ENCODE measurements around the gene NLRP7. TPM values are rescaled to one million over a fixed set of nuclear protein-coding genes. Genes with fewer than 3 reads are reported as not detected.
"Not testable (repeated sequence)": the region's sequence is repeated elsewhere in the genome, so short reads cannot be mapped to it uniquely, and the experiment has no call there.

Gene NLRP7
- total and polyA plus RNA-seq, 7 experiments from 2014 or later = not detected

DNA sequence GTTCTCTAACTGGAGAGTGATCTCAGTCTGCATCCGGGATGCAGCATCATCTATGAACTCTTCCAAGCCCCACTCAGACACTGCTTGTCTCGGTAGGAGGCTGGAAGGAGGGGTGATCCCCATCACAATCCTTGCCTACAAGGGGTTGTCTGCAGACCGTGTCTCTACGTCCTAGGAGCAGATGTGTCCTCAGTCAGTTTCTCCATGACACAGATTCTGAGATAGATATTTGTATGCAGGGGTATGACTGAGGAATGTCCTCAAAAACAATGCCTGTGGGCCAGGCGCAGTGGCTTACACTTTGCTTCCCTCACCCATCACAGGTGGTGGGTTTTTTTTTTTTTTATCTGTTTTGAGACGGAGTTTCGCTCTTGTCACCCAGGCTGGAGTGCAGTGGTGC, 40.5 kb downstream of the NLRP7 start:
- ChIA-PET POLR2A (no interaction called here), CTCF (no interaction called here)
- Mint-ChIP-seq H3K4me3 (peak overlapping the region in 1 of 10 donors; percentile 79), H3K27me3 (peaks cover 3 to 17% (median 6%) of the 10 kb centered on the region in 5 donors), H3K36me3 (no peaks in the 10 kb centered on the region), H3K9me3 (peaks cover 0 to 9% (median 3%) of the 10 kb centered on the region in 11 donors), H3K4me1 (peaks cover 0 to 4% (median 0%) of the 10 kb centered on the region in 7 donors), H3K27ac (no peak overlapping the region)
- intact Hi-C loops (cut with micrococcal nuclease) = no loop called here
- no peak overlapping the region for H3K4me3 ChIP-seq (ENCODE audit: low read length)
- no peak overlapping the region for H3K27ac ChIP-seq (ENCODE audit: low read depth, low read length)
- H3K9me3 ChIP-seq (ENCODE audit: control insufficient read depth in 2 of 3, low read length in 3 of 3) = no peaks in the 10 kb centered on the region
- H3K27me3 ChIP-seq (ENCODE audit: control insufficient read depth in 2 of 2, insufficient read depth in 2 of 2, low read length in 2 of 2) = no peaks in the 10 kb centered on the region
- no peak for ATAC-seq
- no peaks in the 10 kb centered on the region for H3K4me1 ChIP-seq (ENCODE audit: control insufficient read depth in 2 of 2, insufficient read depth in 2 of 2, low read length in 2 of 2)
- H3K36me3 ChIP-seq (ENCODE audit: control insufficient read depth in 2 of 3, insufficient read depth in 3 of 3, low read length in 3 of 3) = no peaks in the 10 kb centered on the region
- DNase-seq = no peak

DNA sequence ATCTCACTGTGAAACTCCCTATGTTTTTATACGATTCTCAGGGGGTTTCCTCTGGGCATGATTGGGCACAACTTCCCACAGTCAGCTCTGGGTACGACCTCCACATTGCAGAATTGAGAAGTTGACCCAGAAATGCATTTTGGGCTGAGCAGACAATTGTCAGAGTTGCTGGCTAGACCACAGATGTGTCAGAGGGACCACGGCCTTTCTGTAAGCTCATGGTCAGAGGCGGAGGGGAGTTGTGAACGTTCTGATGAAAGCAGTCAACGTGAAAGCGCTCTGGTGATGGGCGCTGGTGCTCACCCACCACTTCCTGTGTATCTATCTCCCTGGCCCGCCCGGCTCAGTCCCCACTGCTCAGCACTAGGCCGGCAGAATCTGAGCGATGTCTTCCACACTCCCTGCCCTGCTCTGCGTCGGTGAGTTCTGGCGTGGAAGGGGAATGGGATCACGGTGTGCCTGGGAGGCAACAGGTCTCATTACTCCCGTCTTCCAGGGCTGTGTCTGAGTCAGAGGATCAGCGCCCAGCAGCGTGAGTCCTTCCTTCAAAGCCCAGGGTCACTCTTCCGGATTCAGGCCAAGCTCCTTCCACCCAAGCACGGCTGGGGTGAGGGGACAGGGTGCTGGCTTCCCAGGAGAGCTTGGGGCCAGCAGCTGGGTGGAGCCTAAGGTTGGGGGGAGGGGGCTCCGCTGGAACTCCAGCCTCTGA, 41.4 kb downstream of the NLRP7 start, which contains the start of gene NCR1:
TSS of gene NCR1 (plus strand) at position 346 of the 709 bp plus-strand sequence. CDS start at position 386, 40 bp downstream.
- POLR2A ChIA-PET = no interaction called here
- ATAC-seq (peak; percentile 80), DNase-seq (no peak)
- intact Hi-C loops (cut with micrococcal nuclease) = no loop called here
- Mint-ChIP-seq H3K4me3 (peak within 1 kb of the TSS in 1 of 10 donors; percentile 79), H3K36me3 (no peaks in the 10 kb centered on the region), H3K4me1 (peaks cover 0 to 6% (median 0%) of the 10 kb centered on the region in 7 donors), H3K27me3 (peaks cover 3 to 17% (median 6%) of the 10 kb centered on the region in 5 donors), H3K27ac (no peak within 1 kb of the TSS), H3K9me3 (peaks cover 0 to 9% (median 3%) of the 10 kb centered on the region in 11 donors)
- Histone ChIP-seq H3K9me3 (ENCODE audit: control insufficient read depth in 2 of 3, low read length in 3 of 3) (no peaks in the 10 kb centered on the region), H3K4me1 (ENCODE audit: control insufficient read depth in 2 of 2, insufficient read depth in 2 of 2, low read length in 2 of 2) (no peaks in the 10 kb centered on the region), H3K27me3 (ENCODE audit: control insufficient read depth in 2 of 2, insufficient read depth in 2 of 2, low read length in 2 of 2) (no peaks in the 10 kb centered on the region), H3K27ac (ENCODE audit: low read depth, low read length) (no peak within 1 kb of the TSS), H3K4me3 (ENCODE audit: low read length) (no peak within 1 kb of the TSS), H3K36me3 (ENCODE audit: control insufficient read depth in 2 of 3, insufficient read depth in 3 of 3, low read length in 3 of 3) (no peaks in the 10 kb centered on the region)
- CTCF ChIA-PET = no interaction called here

DNA sequence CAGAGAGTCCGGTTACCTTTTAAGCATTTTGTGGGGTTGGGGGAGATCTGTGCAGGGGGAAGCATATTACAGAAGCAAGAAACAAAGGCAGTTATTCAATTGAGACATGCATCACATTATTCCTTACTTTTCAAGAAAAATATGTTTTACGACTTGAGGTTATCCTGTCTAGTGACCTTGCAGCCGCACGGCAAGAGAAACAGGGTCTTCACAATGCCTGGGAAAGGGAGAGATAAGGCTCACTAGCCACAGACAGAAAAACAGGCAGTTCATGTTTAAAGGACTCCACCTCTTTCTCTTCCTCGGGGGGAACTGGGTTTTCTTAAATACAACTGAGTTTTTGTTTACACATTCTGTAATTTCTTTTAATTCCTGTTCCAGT, 41.9 kb downstream of the NLRP7 start:
- H3K4me3 ChIP-seq (ENCODE audit: low read length) = no peak overlapping the region
- no peak overlapping the region for H3K27ac ChIP-seq (ENCODE audit: low read depth, low read length)
- Mint-ChIP-seq H3K9me3 (peaks cover 0 to 6% (median 0%) of the 10 kb centered on the region in 11 donors), H3K4me3 (peak overlapping the region in 1 of 10 donors; percentile 79), H3K27me3 (peaks cover under 1 to 14% (median 7%) of the 10 kb centered on the region in 5 donors), H3K27ac (no peak overlapping the region), H3K36me3 (no peaks in the 10 kb centered on the region), H3K4me1 (peaks cover 0 to 6% (median 0%) of the 10 kb centered on the region in 7 donors)
- intact Hi-C loops (cut with micrococcal nuclease) = no loop called here
- DNase-seq (no peak), ATAC-seq (no peak)
- no peaks in the 10 kb centered on the region for H3K27me3 ChIP-seq (ENCODE audit: control insufficient read depth in 2 of 2, insufficient read depth in 2 of 2, low read length in 2 of 2)
- CTCF ChIA-PET = no interaction called here
- POLR2A ChIA-PET = no interaction called here
- H3K4me1 ChIP-seq (ENCODE audit: control insufficient read depth in 2 of 2, insufficient read depth in 2 of 2, low read length in 2 of 2) = no peaks in the 10 kb centered on the region
- H3K9me3 ChIP-seq (ENCODE audit: control insufficient read depth in 2 of 3, low read length in 3 of 3) = no peaks in the 10 kb centered on the region
- H3K36me3 ChIP-seq (ENCODE audit: control insufficient read depth in 2 of 3, insufficient read depth in 3 of 3, low read length in 3 of 3) = no peaks in the 10 kb centered on the region

DNA sequence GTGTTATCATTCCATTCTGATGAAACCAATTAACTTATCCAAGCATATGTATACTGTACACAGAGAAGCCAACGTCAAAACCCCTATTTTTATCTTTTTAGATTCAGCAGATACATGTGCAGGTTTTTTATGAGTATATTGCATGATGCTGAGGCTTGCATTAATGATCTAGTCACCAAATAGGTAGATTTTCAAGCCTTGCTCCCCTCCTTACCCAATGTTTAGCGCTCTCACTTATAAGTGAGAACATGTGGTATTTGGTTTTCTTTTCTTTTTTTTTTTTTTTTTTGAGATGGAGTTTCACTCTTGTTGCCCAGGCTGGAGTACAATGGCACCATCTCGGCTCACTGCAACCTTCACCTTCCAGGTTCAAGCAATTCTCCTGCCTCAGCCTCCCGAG, 43.1 kb downstream of the NLRP7 start:
- ATAC-seq; POLR2A ChIA-PET; H3K9me3 ChIP-seq (ENCODE audit: control insufficient read depth in 2 of 3, low read length in 3 of 3); intact Hi-C loops (cut with micrococcal nuclease); H3K36me3 Mint-ChIP-seq; H3K27ac ChIP-seq (ENCODE audit: low read depth, low read length); DNase-seq; H3K4me1 Mint-ChIP-seq; H3K27ac Mint-ChIP-seq; H3K27me3 ChIP-seq (ENCODE audit: control insufficient read depth in 2 of 2, insufficient read depth in 2 of 2, low read length in 2 of 2); CTCF ChIA-PET; H3K4me1 ChIP-seq (ENCODE audit: control insufficient read depth in 2 of 2, insufficient read depth in 2 of 2, low read length in 2 of 2); H3K4me3 Mint-ChIP-seq; H3K4me3 ChIP-seq (ENCODE audit: low read length); H3K36me3 ChIP-seq (ENCODE audit: control insufficient read depth in 2 of 3, insufficient read depth in 3 of 3, low read length in 3 of 3); H3K9me3 Mint-ChIP-seq: not testable (repeated sequence)
- H3K27me3 Mint-ChIP-seq = peaks cover 3 to 21% (median 18%) of the 10 kb centered on the region in 5 donors

DNA sequence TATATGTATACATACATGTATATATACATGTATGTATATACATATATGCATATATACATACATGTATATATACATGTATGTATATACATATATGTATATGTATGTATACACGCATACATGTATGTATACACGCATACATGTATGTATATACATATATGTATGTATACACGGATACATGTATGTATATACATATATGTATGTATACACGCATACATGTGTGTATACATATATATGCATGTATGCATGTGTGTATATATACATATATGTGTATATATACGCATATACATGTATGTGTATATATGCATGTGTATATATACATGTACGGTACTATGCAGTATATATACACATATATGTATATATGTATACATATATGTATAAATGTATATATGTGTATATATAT, 44.0 kb downstream of the NLRP7 start:
- Mint-ChIP-seq H3K4me3 (no peak overlapping the region), H3K27me3 (peaks cover 7 to 30% (median 28%) of the 10 kb centered on the region in 5 donors), H3K4me1 (peaks cover 0 to 6% (median 0%) of the 10 kb centered on the region in 7 donors), H3K27ac (no peak overlapping the region), H3K9me3 (peaks cover 0 to 2% (median 0%) of the 10 kb centered on the region in 11 donors), H3K36me3 (no peaks in the 10 kb centered on the region)
- DNase-seq (no peak), ATAC-seq (no peak)
- H3K4me3 ChIP-seq (ENCODE audit: low read length) = no peak overlapping the region
- no peaks in the 10 kb centered on the region for H3K9me3 ChIP-seq (ENCODE audit: control insufficient read depth in 2 of 3, low read length in 3 of 3)
- no peak overlapping the region for H3K27ac ChIP-seq (ENCODE audit: low read depth, low read length)
- ChIA-PET POLR2A (no interaction called here), CTCF (no interaction called here)
- H3K4me1 ChIP-seq (ENCODE audit: control insufficient read depth in 2 of 2, insufficient read depth in 2 of 2, low read length in 2 of 2) = no peaks in the 10 kb centered on the region
- intact Hi-C loops (cut with micrococcal nuclease) = no loop called here
- no peaks in the 10 kb centered on the region for H3K36me3 ChIP-seq (ENCODE audit: control insufficient read depth in 2 of 3, insufficient read depth in 3 of 3, low read length in 3 of 3)
- H3K27me3 ChIP-seq (ENCODE audit: control insufficient read depth in 2 of 2, insufficient read depth in 2 of 2, low read length in 2 of 2) = no peaks in the 10 kb centered on the region

DNA sequence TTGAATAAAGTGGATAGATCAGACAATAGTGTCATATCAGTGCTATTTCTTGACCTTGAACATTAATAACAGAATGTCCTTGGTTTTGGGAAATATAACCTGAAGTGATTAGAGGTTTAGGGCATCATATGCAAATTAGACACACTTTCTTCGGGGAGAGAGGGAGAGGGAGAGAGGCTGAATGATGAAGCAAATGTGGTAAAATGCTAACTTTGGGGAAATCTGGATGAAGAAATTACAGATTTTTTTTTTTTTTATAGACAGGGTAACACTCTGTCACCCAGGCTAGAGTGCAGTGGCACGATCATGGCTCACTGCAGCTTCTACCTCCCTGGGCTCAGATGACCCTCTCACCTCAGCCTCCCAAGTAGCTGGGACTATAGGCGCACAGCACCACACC, 45.3 kb downstream of the NLRP7 start:
- POLR2A ChIA-PET = no interaction called here
- intact Hi-C loops (cut with micrococcal nuclease) = no loop called here
- no peak overlapping the region for H3K27ac Mint-ChIP-seq
- CTCF ChIA-PET = no interaction called here
- no peak for ATAC-seq
- H3K27me3 ChIP-seq (ENCODE audit: control insufficient read depth in 2 of 2, insufficient read depth in 2 of 2, low read length in 2 of 2) = no peaks in the 10 kb centered on the region
- no peaks in the 10 kb centered on the region for H3K9me3 ChIP-seq (ENCODE audit: control insufficient read depth in 2 of 3, low read length in 3 of 3)
- H3K4me1 ChIP-seq (ENCODE audit: control insufficient read depth in 2 of 2, insufficient read depth in 2 of 2, low read length in 2 of 2) = no peaks in the 10 kb centered on the region
- H3K4me3 Mint-ChIP-seq = no peak overlapping the region
- no peak overlapping the region for H3K4me3 ChIP-seq (ENCODE audit: low read length)
- H3K36me3 ChIP-seq (ENCODE audit: control insufficient read depth in 2 of 3, insufficient read depth in 3 of 3, low read length in 3 of 3) = no peaks in the 10 kb centered on the region
- H3K27me3 Mint-ChIP-seq = peaks cover 7 to 36% (median 32%) of the 10 kb centered on the region in 5 donors
- no peak for DNase-seq
- no peaks in the 10 kb centered on the region for H3K36me3 Mint-ChIP-seq
- H3K4me1 Mint-ChIP-seq = peaks cover 0 to 6% (median 0%) of the 10 kb centered on the region in 7 donors
- peaks cover 0 to 2% (median 0%) of the 10 kb centered on the region in 11 donors for H3K9me3 Mint-ChIP-seq
- H3K27ac ChIP-seq (ENCODE audit: low read depth, low read length) = no peak overlapping the region

DNA sequence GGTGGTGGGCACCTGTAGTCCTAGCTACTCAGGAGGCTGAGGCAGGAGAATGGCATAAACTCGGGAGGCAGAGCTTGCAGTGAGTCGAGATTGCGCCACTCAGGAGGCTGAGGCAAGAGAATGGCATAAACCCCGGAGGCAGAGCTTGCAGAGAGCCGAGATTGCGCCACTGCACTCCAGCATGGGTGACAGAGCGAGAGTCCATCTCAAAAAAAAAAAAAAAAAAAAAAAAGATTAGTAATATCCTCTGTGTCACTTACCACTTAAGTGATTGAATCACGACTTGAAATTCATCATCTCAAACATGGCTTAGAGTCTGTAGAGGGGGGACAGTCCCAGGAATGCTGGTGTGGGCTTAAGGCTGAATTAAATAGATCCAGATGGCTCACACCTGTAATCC, 46.2 kb downstream of the NLRP7 start:
- H3K4me1 Mint-ChIP-seq; POLR2A ChIA-PET; H3K4me1 ChIP-seq (ENCODE audit: control insufficient read depth in 2 of 2, insufficient read depth in 2 of 2, low read length in 2 of 2); DNase-seq; CTCF ChIA-PET; H3K36me3 ChIP-seq (ENCODE audit: control insufficient read depth in 2 of 3, insufficient read depth in 3 of 3, low read length in 3 of 3); H3K27me3 ChIP-seq (ENCODE audit: control insufficient read depth in 2 of 2, insufficient read depth in 2 of 2, low read length in 2 of 2); H3K9me3 ChIP-seq (ENCODE audit: control insufficient read depth in 2 of 3, low read length in 3 of 3); H3K9me3 Mint-ChIP-seq; H3K4me3 ChIP-seq (ENCODE audit: low read length); H3K36me3 Mint-ChIP-seq; H3K27ac Mint-ChIP-seq; intact Hi-C loops (cut with micrococcal nuclease); H3K4me3 Mint-ChIP-seq; H3K27ac ChIP-seq (ENCODE audit: low read depth, low read length): not testable (repeated sequence)
- H3K27me3 Mint-ChIP-seq = peaks cover 7 to 45% (median 38%) of the 10 kb centered on the region in 5 donors
- peak; percentile 72 for ATAC-seq

Data from naive thymus-derived CD4-positive, alpha-beta T cell (primary cell).